ENCODE measurements around the gene KRTAP9-2.
"Not testable (repeated sequence)": the region's sequence is repeated elsewhere in the genome, so short reads cannot be mapped to it uniquely, and the experiment has no call there.

Gene KRTAP9-2

DNA sequence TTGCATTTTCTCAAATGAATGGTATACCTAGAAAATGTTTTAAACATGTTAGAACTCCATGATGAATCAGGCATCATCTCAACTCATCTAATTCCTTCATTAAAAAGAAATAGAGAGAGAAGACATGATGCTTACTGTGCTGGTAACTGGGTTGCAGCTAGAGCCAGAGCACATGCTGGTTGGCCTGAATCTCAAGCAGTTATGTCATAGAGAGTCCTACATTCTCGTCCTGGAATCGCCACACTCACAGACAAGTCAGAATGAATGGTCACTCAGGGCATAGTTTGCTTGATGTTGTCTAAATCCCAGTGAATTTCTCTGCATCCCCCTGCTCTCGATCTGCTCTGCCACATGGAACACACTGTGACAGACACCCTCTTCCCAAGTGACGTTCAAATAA is 10.7 kb downstream of the KRTAP9-2 start:
- DNase-seq: not testable (repeated sequence)

DNA sequence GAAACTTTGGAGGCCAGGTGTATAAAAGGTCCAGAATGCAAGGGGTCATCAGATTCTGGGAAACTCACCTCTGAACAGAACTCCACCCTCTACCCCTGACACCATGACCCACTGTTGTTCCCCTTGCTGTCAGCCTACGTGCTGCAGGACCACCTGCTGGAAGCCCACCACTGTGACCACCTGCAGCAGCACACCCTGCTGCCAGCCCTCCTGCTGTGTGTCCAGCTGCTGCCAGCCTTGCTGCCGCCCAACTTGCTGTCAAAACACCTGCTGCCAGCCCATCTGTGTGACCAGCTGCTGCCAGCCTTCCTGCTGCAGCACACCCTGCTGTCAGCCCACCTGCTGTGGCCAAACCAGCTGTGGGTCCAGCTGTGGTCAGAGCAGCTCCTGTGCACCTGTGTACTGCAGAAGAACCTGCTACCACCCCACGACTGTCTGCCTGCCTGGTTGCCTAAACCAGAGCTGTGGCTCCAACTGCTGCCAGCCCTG is 11.5 kb downstream of the KRTAP9-2 start, which contains the start of gene KRTAP9-8:
Gene KRTAP9-8 (plus strand): TSS at position 51 of the 489 bp plus-strand sequence. CDS start 53 bp downstream, at position 104.
- not testable (repeated sequence) for DNase-seq

DNA sequence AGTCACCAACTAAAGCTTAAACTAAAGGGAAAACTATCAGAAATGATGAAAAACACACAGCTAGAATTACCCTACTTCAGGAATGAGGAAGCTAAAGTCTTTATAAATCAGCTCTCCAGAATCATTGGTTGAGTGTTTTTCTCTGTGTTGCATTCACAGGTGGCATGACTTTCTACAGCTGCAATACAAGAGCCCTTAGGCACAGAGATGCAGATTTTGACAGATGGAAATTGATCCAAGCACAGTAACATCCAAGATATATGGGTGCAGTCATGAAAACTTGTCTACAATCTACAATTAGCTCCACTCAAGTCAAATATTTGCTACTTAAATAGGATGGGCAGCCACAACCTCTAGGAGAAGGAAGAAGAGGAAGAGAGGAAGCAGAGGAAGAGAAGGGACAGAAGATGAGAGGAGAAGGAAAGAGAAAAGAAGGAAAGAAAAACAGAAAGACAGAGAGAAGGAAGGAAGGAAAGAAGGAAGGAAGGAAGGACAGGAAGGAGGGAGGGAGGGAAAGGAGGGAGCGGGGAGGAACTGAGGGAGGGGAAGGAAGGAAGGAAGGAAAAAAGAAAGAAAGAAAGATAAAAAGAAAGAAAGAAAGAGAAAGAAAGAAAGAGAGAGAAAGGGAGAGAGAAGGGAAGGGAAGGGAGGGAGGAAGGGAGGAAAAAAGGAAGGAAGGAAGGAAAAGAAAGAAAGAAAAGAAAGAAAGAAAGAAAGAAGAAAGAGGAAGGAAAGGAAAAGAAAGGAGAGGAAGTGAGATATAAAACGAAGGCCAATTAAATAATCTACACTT is 20.7 kb downstream of the KRTAP9-2 start:
- not testable (repeated sequence) for DNase-seq

DNA sequence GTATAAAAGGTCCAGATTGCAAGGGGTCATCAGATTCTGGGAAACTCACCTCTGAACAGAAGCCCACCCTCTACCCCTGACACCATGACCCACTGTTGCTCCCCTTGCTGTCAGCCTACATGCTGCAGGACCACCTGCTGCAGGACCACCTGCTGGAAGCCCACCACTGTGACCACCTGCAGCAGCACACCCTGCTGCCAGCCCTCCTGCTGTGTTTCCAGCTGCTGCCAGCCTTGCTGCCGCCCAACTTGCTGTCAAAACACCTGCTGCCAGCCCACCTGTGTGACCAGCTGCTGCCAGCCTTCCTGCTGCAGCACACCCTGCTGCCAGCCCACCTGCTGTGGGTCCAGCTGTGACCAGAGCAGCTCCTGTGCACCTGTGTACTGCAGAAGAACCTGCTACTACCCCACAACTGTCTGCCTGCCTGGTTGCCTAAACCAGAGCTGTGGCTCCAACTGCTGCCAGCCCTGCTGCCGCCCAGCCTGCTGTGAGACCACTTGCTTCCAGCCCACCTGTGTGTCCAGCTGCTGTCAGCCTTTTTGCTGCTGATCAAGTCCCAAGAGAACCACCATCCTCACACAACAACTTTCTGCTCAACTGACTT is 23.3 kb downstream of the KRTAP9-2 start, which contains the start of gene KRTAP9-4:
Gene KRTAP9-4 (plus strand): TSS at position 51 of the 604 bp plus-strand sequence. CDS start 34 bp downstream, at position 85.
- not testable (repeated sequence) for DNase-seq

DNA sequence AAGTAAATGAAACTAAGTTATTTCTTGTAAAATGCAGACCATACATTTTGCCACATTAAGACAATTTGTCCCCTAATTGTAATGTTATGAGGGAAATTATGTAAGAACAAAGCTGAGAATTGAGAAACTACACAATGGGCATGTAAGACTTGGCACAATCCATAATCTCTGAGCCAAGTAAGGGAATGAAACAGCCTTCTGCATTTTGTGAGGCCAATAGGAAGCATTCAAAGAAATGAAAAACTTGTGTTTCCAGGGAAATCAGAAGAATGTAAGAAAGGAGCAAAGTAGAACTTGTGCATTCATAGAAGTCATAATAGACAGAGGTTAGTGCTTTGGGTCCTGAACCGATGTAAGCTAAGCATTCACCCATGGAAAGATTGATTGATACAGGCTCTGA is 24.8 kb downstream of the KRTAP9-2 start:
- no peak for DNase-seq

DNA sequence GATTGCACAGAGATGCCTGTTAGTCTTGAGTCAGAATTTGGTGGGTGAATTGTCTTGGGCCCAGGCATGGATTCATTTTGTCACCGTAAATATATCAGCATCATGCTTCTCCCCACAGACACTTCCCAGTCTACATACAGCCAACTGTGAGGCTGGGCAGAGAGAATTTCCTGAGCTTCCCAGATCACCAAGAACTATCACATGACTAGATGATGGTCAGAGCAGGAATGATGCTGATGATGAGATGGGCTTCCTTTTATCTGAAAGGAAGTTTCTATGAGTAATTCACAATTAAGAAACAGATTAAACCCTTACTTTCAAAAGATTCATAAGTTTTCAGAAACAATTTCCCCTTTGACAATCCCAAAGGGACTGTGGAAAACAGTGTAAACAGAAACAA is 28.4 kb downstream of the KRTAP9-2 start:
- no peak for DNase-seq

DNA sequence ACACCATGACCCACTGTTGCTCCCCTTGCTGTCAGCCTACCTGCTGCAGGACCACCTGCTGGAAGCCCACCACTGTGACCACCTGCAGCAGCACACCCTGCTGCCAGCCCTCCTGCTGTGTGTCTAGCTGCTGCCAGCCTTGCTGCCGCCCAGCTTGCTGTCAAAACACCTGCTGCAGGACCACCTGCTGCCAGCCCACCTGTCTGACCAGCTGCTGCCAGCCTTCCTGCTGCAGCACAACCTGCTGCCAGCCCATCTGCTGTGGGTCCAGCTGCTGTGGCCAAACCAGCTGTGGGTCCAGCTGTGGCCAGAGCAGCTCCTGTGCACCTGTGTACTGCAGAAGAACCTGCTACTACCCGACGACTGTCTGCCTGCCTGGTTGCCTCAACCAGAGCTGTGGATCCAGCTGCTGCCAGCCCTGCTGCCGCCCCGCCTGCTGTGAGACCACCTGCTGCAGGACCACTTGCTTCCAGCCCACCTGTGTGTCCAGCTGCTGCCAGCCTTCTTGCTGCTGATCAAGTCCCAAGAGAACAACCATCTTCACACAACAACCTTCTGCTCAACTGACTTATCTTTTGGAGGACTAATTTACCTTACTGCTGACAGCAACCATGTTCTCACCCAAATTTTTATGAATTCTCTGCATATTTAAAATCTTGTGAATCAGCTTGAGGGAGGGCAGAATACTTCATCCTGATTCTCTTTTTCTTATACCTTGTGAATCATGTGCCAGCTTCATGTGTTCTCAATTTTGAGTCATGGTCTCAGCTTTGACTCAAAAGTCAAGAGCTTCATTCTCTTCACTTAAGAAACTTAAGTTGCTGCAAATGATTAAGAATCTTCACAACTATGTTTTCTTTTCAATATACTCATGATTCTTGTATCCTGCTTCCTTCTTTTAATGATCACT is 29.2 kb downstream of the KRTAP9-2 start, which contains the start of gene KRTAP9-9:
Gene KRTAP9-9 (plus strand): TSS at position 4 of the 910 bp plus-strand sequence.
- not testable (repeated sequence) for DNase-seq

DNA sequence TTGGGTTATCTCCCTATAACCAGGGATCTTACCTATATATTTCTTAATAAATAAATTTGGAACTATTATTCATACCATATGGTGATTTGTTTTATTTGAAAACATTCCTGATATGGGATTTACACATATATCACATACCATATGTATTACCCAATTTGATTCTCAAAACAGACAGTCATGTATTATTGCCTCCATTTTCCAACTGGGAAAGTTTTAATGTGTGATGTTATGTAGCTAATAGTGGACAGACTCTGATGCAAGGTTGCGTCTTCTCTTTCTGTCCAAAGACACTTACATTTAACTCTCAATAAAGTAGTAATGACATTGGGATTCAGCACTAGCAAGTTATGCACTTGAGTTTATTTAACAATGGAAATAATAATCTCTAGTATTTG is 29.8 kb downstream of the KRTAP9-2 start:
- no peak for DNase-seq

DNA sequence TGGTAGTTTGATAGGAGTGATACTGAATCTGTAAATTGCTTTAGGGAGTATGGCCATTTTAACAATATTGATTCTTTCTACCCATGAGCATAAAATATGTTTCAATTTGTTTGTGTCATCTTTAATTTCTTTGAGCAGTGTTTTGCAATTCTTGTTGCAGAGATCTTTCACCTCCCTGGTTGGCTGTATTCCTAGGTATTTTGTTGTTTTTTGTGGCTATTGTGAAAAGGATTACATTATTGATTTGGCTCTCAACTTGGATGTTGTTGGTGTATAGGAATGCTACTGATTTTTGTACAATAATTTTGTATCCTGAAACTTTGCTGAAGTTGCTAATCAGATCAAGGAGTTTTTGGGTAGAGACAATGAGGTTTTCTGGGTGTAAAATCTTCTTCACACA is 32.0 kb downstream of the KRTAP9-2 start:
- DNase-seq: no peak

DNA sequence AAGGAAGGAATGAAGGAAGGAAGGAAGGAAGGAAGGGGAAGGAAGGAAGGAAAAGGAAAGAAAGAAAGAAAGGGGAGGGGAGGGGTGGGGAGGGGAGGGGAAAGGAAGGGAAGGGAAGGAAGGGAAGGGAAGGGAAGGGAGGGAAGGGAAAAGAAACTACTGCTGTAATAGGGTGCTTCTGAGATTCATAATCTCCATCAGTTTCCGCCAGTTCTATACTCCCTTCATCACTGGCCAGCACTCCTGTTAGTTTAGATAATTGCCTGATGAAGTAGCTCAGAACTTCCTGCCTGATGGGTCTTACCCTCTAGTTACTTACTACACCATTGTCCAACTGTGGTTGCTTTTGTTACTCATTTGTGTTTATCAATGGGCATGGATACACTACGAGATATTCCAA is 36.8 kb downstream of the KRTAP9-2 start:
- no peak for DNase-seq

DNA sequence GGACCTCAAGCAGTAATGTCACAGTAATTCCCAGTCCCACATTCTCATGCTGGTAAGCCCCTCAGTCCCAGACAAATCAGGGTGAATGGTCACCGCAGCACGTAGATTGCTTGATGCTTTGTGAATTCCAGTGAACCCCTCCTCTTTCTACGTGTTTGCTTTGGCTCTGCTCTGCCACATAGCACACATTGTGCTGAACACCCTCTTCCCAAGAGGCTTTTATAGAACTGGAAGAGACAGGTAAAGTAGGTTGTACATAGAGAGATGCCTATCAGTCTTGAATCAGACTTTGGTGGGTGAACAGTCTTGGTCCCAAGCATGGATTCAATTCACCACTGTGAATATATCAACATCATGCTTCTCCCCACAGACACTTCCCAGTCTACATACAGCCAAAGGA is 38.2 kb downstream of the KRTAP9-2 start:
- no peak for DNase-seq

DNA sequence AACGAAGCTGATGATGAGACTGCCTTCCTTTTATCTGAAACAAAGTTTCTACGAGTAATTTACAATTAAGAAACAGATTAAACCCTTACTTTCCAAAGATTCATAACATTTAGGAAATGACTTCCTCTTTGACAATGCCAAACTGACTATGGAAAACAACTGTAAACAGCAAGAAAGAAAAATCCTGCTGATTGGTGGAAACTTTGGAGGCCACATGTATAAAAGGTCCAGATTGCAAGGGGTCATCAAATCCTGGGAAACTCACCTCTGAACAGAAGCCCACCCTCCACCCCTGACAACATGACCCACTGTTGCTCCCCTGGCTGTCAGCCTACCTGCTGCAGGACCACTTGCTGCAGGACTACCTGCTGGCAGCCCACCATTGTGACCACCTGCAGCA is 38.6 kb downstream of the KRTAP9-2 start, which contains the start of gene KRTAP9-6:
Gene KRTAP9-6 (plus strand): TSS at position 301 of the 400 bp plus-strand sequence. CDS start 0 bp downstream, at position 301.
- no peak for DNase-seq

DNA sequence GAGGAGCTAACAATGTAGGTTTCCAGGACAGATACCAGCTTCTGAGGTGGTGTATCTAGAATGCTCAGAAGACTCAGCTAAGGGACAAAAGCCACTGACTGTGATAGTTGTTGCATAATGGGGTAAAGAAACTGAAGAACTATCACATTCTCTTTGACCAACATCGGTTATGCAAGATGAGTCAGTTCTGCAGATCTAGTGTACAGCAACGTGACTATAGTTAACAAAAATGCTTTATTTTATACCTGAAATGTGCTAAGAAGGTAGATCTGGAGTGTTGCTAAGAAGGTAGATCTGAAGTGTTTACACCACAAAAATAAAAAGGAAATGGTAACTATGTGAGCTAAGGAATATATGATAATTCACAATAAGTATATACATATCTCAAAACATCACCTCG is 41.3 kb downstream of the KRTAP9-2 start:
- no peak for DNase-seq

DNA sequence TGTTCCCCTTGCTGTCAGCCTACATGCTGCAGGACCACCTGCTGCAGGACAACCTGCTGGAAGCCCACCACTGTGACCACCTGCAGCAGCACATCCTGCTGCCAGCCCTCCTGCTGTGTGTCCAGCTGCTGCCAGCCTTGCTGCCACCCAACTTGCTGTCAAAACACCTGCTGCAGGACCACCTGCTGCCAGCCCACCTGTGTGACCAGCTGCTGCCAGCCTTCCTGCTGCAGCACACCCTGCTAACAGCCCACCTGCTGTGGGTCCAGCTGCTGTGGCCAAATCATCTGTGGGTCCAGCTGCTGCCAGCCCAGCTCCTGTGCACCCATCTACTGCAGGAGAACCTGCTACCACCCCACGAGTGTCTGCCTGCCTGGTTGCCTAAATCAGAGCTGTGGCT is 44.9 kb downstream of the KRTAP9-2 start:
- DNase-seq: not testable (repeated sequence)

DNA sequence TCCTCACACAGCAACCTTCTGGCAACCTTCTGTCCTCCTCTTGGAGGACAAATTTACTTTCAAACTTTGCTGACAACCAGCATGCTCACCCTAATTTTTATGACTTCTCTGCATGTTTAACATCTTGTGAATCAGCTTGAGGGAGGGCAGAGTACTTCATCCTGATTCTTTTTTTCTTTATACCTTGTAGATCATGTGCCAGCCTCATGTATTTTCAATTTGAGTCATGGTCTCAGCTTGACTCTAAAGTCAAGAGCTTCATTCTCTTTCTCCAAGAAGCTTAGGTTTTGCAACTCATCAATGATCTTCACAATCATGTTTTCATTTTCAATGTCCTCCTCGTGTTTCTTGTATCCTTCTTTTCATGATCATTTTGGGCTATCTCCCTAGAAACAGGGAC is 45.4 kb downstream of the KRTAP9-2 start:
- no peak for DNase-seq

DNA sequence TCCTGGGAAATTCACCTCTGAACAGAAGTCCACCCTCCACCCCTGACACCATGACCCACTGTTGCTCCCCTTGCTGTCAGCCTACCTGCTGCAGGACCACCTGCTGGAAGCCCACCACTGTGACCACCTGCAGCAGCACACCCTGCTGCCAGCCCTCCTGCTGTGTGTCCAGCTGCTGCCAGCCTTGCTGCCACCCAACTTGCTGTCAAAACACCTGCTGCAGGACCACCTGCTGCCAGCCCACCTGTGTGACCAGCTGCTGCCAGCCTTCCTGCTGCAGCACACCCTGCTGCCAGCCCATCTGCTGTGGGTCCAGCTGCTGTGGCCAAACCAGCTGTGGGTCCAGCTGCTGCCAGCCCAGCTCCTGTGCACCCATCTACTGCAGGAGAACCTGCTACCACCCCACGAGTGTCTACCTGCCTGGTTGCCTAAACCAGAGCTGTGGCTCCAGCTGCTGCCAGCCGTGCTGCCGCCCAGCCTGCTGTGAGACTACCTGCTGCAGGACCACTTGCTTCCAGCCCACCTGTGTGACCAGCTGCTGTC is 49.3 kb downstream of the KRTAP9-2 start, which contains the start of gene KRTAP9-7:
Gene KRTAP9-7 (plus strand): TSS at position 51 of the 543 bp plus-strand sequence. CDS start 0 bp downstream, at position 51.
- not testable (repeated sequence) for DNase-seq

All from OCI-M1 (cell line).